ENCODE data around the gene ZNF268. TPM values are rescaled to one million over a fixed set of nuclear protein-coding genes. Genes with fewer than 3 reads are reported as not detected.

Gene ZNF268
- total RNA-seq (2014; rRNA removed; shearing (Covaris generic)): 25.8 and 28.4 TPM in 2 replicates

DNA sequence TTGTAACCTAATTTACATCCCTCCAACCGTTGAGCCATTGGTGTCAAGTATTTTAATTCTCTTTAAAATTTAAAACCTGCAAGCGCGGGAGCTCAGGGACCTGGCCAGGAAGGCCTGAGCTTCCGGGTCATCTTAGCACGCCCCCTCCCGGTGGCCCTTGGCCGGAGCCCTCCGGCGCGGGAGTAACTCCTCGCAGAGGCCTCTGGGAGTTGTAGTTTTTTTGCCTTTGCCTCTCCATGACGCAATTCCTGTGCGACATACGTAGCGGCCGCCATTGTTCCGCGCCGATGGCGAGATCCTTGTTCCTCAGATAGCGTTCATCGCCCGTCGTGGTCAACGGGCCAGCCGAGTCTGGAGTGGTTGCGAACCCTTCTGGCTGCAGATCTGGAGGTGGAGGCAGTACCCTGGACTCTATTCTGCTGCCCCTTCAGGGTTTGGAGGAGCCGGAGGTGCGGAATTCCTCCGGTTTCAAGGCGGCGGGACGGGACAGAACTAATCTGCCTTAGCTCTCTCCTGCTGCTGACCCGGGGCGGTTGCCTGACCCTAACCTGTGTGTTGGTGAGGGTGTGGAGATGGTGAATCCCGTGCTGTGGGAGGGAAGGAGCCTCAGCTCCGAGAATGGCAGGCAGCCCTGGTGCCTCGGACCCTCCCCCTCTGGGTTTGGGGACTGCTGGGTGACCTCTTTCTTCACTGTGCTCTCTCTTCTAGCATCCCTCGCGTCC, at the start of gene ZNF268:
Gene ZNF268, plus strand, starts transcription at position 258 of the 722 bp plus-strand sequence. CDS start 503 bp downstream, outside the sequence.
- peak; percentile 84 for DNase-seq (ENCODE audit: low read depth)

DNA sequence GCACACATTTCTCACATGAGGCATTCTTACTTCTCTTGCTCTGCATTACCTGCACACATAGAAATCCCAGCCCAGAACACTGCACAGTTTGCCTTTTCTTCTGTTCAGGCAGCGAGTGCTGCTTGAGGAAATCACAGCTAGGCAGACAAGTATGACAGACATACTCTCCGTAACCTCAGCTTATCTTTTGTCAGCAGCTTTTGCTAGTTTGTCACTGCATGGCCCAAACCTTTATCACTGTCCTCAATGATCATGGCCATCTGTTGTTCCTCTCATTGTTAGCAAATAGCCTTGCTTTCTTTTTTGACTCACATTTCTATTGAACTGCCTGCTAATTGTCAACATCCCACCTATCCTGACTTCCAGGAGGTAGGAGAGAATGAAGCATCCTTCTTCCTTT, 45.5 kb upstream of the ZNF268 start:
- DNase-seq (ENCODE audit: low read depth): no peak

DNA sequence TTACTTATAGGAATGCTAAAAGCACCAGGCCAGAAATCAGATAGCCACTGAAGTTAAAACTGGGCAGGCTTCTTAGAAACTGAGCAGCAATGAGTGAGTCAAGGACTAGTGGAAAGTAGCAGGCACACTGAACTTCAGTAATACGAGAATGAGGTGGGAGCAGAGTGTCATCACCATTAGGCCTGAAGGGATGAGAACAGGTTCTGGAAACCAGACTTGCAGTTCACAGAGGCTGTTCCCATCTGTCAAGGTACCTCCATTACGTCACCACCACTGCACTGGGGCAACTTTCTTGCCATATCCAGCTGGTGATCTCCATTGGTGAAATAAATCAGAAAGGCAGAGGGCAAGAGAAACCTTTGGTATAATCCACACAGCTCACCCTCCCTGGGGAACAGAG, 35.3 kb upstream of the ZNF268 start:
- no peak for DNase-seq (ENCODE audit: low read depth)

DNA sequence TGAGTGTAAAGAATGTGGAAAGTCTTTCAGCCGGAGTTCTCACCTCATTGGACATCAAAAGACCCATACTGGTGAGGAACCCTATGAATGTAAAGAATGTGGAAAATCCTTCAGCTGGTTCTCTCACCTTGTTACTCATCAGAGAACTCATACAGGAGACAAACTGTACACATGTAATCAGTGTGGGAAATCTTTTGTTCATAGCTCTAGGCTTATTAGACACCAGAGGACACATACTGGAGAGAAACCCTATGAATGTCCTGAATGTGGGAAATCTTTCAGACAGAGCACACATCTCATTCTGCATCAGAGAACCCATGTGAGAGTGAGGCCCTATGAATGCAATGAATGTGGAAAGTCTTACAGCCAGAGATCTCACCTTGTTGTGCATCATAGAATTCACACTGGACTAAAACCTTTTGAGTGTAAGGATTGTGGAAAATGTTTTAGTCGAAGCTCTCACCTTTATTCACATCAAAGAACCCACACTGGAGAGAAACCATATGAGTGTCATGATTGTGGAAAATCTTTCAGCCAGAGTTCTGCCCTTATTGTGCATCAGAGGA, 25.1 kb upstream of the ZNF268 start:
- DNase-seq (ENCODE audit: low read depth): peak; percentile 3

DNA sequence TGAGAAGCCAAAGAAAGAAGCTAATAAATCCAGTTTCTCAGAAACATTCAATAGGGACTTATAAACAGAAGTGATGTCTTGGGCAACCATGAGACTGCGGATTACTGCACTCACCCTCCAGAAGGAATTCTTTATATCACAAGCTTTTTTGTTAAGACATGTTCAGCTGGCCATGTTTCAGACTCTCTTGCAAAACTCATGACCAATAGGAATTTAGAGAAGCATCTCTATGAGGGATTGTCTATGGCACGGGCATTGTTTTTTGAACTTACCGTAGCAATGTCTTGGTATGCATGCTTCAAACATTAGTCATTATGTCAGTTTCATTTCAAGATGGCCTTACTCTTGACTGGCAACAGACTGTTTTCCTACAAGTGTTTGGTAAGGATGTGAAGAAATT, 15.5 kb upstream of the ZNF268 start:
- DNase-seq (ENCODE audit: low read depth): no peak

DNA sequence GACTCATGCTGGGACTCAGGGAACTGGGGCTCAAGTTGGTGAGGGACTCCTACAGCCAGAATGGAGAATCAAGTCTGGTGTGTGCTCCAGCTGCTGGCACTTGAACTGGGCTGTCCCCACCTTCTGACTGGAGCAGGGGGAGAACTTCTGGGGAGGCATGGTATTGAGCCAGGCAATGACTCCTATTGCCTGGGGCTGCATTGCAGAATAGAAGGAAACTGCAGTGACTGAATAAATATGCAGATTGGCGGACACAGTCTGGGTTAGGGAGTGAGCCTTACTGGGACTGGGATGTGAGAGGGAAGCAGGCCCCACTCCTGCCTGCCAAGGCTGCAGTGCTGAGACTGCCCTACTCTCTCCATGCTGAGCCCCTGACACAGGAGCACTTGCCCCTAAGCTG, 8.8 kb upstream of the ZNF268 start:
- no peak for DNase-seq (ENCODE audit: low read depth)

DNA sequence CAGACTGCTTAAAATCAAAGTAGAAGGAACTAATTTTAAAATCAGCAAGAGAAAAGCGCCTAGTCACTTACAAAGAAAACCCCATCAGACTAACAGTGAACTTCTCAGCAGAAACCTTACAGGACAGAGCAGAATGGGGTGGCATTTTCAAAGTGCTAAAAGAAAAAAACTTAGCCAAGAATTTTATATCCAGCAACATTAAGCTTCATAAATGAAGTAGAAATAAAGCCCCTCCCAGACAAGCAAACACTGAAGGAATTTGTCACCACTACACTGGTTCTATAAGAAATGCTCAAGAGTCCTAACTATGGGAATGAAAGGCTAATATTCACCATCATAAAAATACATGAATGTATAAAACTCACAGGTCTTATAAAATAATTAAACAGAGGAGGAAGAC, 6.4 kb upstream of the ZNF268 start:
- no peak for DNase-seq (ENCODE audit: low read depth)

DNA sequence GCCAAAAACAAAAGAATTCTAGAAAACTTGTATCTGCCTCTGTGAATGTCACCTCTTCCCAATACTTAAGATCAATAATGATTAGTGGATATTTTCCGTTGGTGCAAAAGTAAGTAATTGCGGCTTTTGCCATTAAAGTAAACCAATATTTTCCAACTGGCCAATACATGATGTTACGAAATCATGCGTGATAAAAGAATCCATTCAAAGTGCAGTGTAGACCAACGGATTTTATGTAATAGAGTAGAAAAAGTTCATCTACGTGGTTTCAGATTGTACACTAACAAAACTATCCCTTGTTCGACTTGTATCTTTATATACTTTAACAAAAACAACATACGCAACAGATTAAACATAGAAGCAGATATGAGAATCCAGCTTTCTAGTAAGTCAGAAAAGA, 626 bp upstream of the ZNF268 start:
- no peak for DNase-seq (ENCODE audit: low read depth)

DNA sequence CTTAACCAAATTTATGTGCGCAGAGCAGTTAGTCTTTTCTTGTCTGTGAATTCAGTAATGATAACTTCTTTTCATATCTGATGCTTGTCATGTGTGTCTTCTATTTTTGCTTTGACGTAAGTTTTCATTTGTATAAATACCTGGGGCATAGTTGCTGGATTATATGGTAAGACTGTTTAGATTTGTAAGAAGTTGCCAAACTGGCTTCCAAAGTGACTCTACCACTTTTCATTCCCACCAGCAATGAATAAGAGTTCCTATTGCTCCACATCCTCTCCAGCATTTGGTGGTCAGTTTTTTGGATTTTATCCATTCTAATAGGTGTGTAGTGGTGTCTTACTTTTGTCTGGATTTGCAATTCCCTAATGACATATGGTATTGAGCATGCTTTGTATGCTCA, 8.9 kb downstream of the ZNF268 start:
- DNase-seq (ENCODE audit: low read depth): no peak

DNA sequence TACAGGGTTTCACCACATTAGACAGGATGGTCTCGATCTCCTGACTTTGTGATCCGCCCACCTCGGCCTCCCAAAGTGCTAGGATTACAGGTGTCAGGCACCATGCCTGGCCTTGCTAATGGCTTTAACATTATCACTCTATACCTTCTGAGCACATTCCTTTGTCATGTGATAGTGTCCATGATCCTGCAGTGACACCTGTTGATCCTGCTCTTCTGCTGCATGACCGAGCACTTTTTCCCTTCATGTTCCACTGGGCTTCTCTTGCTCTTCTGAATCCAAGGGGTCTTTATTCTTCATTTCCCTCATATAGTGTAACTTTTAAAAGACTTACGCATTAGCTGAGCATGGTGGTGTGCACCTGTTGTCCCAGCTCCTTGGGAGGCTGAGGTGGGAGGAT, 11.6 kb downstream of the ZNF268 start:
- no peak for DNase-seq (ENCODE audit: low read depth)

DNA sequence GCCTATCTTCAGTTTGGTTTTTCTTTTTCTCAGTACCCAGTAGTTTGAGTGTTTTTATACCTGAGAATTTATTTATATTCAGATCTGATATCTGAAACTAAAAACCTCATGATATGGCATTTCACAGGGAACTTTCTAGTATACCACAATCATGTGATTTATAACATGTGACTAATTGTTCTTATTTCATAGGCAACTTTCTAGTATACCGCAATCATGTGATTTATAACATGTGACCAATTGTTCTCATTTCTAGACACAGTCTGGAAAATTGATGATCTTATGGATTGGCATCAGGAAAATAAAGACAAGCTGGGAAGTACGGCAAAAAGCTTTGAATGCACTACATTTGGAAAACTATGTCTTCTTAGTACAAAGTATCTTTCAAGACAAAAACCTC, 20.6 kb downstream of the ZNF268 start:
- no peak for DNase-seq (ENCODE audit: low read depth)

DNA sequence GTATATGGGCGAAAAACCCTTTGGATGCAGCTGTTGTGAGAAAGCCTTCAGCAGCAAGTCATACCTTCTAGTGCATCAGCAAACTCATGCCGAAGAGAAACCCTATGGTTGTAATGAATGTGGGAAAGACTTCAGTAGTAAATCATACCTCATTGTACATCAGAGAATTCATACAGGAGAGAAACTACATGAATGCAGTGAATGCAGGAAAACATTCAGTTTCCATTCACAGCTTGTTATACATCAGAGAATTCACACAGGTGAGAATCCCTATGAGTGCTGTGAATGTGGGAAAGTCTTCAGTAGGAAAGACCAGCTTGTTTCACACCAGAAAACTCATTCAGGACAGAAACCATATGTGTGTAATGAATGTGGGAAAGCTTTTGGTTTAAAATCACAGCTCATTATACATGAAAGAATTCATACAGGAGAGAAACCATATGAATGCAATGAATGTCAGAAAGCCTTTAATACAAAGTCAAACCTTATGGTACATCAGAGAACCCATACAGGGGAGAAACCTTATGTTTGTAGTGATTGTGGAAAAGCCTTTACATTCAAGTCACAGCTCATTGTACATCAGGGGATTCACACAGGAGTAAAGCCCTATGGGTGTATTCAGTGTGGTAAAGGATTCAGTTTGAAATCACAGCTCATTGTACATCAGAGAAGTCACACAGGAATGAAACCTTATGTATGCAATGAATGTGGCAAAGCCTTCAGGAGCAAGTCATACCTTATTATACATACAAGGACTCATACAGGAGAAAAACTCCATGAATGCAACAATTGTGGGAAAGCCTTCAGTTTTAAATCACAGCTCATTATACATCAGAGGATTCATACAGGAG, 21.4 kb downstream of the ZNF268 start:
- no peak for DNase-seq (ENCODE audit: low read depth)

DNA sequence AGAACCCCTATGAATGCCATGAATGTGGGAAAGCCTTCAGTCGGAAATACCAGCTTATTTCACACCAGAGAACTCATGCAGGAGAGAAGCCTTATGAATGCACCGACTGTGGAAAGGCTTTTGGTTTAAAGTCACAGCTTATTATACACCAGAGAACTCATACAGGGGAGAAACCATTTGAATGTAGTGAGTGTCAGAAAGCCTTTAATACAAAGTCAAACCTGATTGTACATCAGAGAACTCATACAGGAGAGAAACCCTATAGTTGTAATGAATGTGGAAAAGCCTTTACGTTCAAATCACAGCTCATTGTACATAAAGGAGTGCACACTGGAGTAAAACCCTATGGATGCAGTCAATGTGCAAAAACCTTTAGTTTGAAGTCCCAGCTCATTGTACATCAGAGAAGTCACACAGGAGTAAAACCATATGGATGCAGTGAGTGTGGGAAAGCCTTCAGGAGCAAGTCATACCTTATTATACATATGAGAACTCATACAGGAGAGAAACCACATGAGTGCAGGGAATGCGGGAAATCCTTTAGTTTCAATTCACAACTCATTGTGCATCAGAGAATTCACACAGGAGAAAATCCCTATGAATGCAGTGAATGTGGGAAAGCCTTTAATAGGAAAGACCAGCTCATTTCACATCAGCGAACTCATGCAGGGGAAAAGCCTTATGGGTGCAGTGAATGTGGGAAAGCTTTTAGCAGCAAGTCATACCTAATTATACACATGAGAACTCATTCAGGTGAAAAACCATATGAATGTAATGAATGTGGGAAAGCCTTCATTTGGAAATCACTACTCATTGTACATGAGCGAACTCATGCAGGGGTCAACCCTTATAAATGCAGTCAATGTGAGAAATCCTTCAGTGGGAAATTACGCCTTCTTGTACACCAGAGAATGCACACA, 22.3 kb downstream of the ZNF268 start:
- DNase-seq (ENCODE audit: low read depth): no peak

DNA sequence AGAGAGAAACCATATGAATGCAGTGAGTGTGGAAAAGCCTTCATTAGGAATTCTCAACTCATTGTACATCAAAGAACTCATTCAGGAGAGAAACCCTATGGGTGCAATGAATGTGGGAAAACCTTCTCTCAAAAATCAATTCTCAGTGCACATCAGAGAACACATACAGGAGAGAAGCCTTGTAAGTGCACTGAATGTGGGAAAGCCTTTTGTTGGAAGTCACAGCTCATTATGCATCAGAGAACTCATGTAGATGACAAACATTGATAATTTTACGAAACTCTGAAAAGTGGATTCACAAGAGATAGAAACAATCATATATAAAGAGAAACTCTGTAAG, 22.9 kb downstream of the ZNF268 start:
- DNase-seq (ENCODE audit: low read depth): no peak

DNA sequence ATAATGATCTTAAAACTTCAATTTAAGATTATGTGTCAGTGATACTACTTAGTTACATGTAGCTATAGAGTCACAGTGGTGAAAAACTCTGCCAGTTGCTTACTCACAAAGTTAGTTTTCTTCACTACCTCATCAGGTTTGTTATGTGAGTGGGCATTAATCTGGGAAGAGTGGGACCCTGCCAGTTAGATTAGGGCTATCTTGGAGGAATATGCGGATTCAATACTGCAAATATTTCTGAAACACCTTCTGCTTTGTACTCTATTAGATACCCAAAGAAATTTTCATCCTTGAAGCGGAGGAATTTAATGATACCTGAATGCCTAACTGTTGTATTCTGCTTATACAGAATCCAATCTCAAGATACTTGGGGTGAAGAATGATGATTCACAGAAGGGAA, 25.1 kb downstream of the ZNF268 start:
- DNase-seq (ENCODE audit: low read depth): no peak

DNA sequence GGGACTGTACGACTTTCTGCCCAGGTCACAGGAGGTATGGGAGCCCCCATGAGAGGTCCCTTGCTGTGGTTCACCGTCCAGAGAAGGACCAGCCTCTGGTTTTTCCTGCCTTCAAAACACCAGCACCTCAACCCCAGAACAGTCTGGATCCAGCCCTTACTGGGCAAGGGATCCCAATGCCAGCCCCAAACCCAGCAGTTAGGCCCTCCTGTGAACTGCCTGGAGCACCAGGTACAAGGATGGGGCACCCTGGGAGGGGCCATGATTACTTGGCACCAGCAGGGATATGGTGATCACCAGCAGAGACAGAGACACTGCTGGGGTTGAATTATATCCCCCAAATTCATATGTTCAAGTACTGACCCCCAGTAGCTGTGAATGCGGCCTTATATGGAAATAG, 34.4 kb downstream of the ZNF268 start:
- no peak for DNase-seq (ENCODE audit: low read depth)

DNA sequence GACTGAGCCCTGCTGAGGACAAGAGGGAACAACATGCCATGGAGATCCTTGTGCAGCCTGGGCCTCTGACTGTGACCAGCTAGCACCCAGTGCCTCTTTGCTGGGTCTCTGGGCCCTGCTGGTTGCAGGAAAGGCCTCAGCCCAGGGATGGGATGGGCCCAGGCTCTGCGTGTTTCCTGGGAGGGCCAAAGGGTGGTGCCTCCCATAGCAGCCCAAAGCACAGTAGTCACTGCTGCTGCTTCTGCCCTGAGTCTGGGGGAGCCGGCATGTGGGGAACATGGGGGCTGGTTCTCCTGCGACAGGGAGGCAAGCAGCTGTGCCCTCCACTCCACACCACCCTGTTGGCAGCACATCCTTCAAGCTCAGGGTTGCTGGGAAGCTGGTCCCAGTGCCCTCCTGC, 35.9 kb downstream of the ZNF268 start:
- no peak for DNase-seq (ENCODE audit: low read depth)

DNA sequence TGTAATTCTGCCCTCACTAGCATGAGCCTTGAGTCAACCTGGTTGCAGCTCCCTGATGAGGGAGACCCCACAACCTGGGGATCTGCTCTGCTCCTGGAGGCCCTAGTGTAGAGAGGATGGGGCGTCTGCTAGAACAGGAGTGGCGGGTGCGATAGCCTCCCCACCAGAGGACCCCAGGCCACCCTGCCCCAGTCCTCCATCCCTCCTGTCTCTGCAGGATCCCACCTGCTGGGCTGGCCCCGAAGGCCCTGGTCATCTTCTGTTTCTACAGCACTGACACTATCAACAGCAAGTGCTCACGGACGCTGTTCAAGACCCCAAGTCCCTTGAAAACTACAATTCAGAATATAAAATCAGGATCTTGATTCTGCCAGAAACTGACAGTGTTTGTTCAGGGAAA, 39.2 kb downstream of the ZNF268 start:
- DNase-seq (ENCODE audit: low read depth): no peak

DNA sequence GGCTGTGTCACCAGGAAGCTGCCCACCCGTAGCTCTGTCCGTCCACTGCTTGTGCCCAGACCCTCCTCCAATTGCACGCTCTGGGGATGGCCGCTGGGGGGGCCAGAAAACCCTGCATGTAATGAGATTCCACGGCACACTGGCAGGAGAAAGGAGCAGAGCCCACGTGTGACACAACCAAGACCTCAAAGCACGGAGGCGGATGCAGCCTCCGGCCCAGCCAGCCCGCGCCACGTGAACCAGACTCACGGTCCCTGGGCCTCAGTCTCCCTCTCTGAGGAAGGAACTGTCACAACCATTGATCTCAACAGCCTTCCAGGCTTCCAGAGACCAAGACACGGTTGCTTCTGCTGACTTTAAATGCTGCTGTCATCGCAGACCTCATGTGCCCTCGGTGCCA, 39.9 kb downstream of the ZNF268 start:
- DNase-seq (ENCODE audit: low read depth): no peak

DNA sequence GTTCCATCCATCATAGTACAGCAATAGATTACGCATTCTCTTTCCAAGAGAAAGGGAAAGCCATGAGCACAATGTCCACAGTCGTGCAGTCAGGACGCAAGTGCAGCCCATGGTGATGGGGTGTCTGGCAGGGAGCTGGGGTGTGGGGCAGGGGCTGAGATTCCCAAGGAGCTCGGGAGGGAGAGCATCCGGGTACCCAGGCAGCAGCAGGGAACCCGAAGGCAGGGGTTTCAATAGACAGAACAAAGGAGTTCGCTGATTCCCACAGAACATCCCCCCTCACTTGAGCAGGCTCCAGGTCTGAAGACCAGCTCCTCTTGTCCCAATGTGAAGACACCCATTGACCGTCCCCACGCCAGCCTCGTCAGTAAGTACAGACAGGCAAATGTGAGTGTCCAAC, 40.9 kb downstream of the ZNF268 start:
- no peak for DNase-seq (ENCODE audit: low read depth)

DNA sequence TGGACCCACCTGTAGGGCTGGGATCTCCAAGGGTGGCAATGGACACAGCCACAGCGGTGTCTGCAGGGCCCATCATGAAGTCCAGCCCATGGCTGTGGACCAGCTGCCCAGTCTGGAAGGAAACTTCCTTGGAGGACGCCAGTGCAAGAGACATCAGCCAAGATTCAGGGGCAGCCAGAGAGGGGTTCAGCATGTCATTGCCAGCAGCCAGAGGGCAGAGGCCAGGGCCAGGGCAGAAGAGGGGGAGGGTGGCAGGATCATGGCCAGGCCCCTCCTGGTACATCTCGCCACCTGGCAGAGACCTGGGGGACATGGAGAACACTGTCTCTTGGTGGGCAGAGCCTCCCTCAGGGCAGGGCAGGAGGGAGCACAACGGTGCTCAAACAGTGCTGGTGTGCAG, 44.2 kb downstream of the ZNF268 start:
- DNase-seq (ENCODE audit: low read depth): no peak

DNA sequence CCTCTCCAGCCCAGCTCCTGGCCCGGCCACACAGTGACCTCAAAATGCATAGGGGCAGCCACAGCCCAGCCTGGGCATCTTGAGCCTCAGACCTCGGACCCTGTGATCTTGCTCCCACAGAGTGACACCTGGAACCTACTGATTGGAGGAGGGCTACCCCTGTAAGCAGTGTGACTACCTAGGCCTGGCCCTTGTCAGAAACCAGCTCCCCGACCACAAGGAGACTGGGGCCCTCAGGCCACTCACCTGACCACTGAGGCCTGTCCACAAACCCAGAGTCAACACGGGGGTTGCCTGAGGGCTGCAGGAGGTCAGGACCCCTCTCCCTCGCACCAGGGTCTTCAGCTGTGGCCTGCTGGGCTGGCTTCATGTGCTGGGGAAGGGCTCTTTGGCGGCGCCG, 45.4 kb downstream of the ZNF268 start:
- no peak for DNase-seq (ENCODE audit: low read depth)
